HG02852 (cell line): ENCODE data around the gene EPB42.
"Not testable (repeated sequence)": the region's sequence is repeated elsewhere in the genome, so short reads cannot be mapped to it uniquely, and the experiment has no call there.

Experiments
- ATAC-seq: cut with Tn5 transposase; IDR thresholded peaks from one replicate; pipeline ENCODE4 v1.9.1; 2021; ENCODE audit warnings: mild to moderate bottlenecking, moderate library complexity; ENCODE audit not compliant: unreplicated experiment

Gene EPB42

GRCh38 chr15:43187544-43188155 lies 33.2 kb downstream of the EPB42 start:
- ATAC-seq, result no peak

GRCh38 chr15:43186003-43186353 lies 34.8 kb downstream of the EPB42 start:
- peak; percentile 13 for ATAC-seq

GRCh38 chr15:43185157-43186002 lies 35.4 kb downstream of the EPB42 start, which contains the start of gene CCNDBP1:
Gene CCNDBP1, plus strand, starts transcription at chr15:43185403. Its CDS starts 96 bp downstream, at chr15:43185499.
- peak; percentile 95 for ATAC-seq

GRCh38 chr15:43184407-43185124 lies 36.3 kb downstream of the EPB42 start:
- ATAC-seq, result no peak

- no peak for ATAC-seq
Measured at GRCh38 chr15:43183270-43183669, 37.5 kb downstream of the EPB42 start.

- not testable (repeated sequence) for ATAC-seq
Measured at GRCh38 chr15:43177147-43177546, 43.7 kb downstream of the EPB42 start.

- not testable (repeated sequence) for ATAC-seq
Measured at GRCh38 chr15:43175656-43176309, 45.0 kb downstream of the EPB42 start.

- ATAC-seq, result no peak
Measured at GRCh38 chr15:43169888-43170287, 50.9 kb downstream of the EPB42 start.

- no peak for ATAC-seq
Measured at GRCh38 chr15:43168192-43169107, 52.4 kb downstream of the EPB42 start.

- ATAC-seq, result not testable (repeated sequence)
Measured at GRCh38 chr15:43167261-43167660, 53.6 kb downstream of the EPB42 start.

- no peak for ATAC-seq
Measured at GRCh38 chr15:43165801-43166325, 55.0 kb downstream of the EPB42 start.

GRCh38 chr15:43153269-43153668 lies 67.5 kb downstream of the EPB42 start:
- ATAC-seq, result no peak

- ATAC-seq, result no peak
Measured at GRCh38 chr15:43151688-43152087, 69.1 kb downstream of the EPB42 start.

GRCh38 chr15:43150191-43150929 lies 70.5 kb downstream of the EPB42 start:
- ATAC-seq, result no peak
